Activated CD4-positive, alpha-beta T cell treated with anti-CD3 and anti-CD28 coated beads, Interleukin-2, amount 10 ng/mL, durations not matched to agents 24 days and 14 days (primary cell): ENCODE data around the gene MX2. TPM values are rescaled to one million over a fixed set of nuclear protein-coding genes. Genes with fewer than 3 reads are reported as not detected.

Experiments used
- DNase-seq: peaks from one replicate; pipeline ENCODE4 v3.0.0; 2022
- H3K27ac Mint-ChIP-seq: one replicate; pipeline ENCODE4 v1.8.0; 2022; ENCODE audit warnings: mild to moderate bottlenecking, mixed read lengths
- H3K27me3 Mint-ChIP-seq: one replicate; pipeline ENCODE4 v1.8.0; 2022; ENCODE audit warnings: mixed read lengths
- H3K36me3 Mint-ChIP-seq: one replicate; pipeline ENCODE4 v1.8.0; 2022; ENCODE audit warnings: low read depth, mild to moderate bottlenecking, mixed read lengths
- H3K4me1 Mint-ChIP-seq: one replicate; pipeline ENCODE4 v1.8.0; 2021; ENCODE audit warnings: mixed read lengths
- H3K4me3 Mint-ChIP-seq: one replicate; pipeline ENCODE4 v1.8.0; 2022; ENCODE audit warnings: mild to moderate bottlenecking, moderate library complexity, mixed read lengths
- H3K9me3 Mint-ChIP-seq: one replicate; pipeline ENCODE4 v1.8.0; 2021; ENCODE audit warnings: mixed read lengths
- intact Hi-C: fragments of 100-400 bp; cut with micrococcal nuclease; formaldehyde crosslinking; loops from one replicate; pipeline ENCODE4 v1.15.1; 2023
- total RNA-seq: library from RNA; stranded (reverse); gene quantifications from 2 replicates; pipeline ENCODE4 v1.2.3, GENCODE V29; 2022

Gene MX2
- total RNA-seq, 1 donor from 2014 or later: 8.6 TPM

DNA sequence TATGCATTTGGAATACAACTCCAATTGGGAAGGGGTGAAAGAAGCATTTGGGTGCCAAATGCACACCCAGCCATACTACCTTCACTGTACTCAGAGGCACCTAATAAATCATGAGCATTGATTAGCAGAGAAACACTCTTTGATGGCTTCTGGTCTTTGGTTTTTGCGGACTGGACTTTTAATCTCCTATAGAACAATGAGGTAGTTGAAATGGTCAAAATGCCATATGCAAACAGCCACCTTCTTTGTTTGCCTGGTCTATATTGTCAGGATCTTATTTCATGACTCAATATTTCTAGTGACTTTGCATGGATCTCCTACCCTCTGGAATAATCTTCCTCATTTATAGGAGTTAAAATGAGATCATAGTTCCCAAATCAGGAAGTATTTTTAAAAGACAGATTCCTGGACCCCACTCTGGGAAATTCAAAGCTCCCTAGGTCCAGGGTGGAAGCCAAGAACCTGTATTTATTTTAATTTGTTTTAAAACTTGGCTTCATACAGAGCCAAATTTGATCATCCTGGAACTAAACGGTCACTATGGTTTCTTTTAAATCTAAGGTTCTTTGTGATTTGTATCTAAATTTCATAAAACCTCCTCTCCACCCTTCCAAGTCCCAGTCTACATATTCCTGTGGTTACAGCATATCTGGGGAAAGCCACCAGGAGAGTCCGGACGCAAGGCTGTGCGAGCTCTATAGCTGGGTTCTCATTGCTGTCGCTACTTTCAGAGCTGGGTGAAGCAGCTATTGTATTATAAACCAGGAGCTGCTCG is 36.5 kb upstream of the MX2 start:
- DNase-seq: no peak
- Mint-ChIP-seq H3K4me3 (no peak overlapping the region), H3K36me3 (no peaks in the 10 kb centered on the region), H3K27ac (no peak overlapping the region), H3K4me1 (peaks cover 3% of the 10 kb centered on the region), H3K9me3 (no peaks in the 10 kb centered on the region), H3K27me3 (peaks cover 11% of the 10 kb centered on the region)
- intact Hi-C loops: no loop called here

DNA sequence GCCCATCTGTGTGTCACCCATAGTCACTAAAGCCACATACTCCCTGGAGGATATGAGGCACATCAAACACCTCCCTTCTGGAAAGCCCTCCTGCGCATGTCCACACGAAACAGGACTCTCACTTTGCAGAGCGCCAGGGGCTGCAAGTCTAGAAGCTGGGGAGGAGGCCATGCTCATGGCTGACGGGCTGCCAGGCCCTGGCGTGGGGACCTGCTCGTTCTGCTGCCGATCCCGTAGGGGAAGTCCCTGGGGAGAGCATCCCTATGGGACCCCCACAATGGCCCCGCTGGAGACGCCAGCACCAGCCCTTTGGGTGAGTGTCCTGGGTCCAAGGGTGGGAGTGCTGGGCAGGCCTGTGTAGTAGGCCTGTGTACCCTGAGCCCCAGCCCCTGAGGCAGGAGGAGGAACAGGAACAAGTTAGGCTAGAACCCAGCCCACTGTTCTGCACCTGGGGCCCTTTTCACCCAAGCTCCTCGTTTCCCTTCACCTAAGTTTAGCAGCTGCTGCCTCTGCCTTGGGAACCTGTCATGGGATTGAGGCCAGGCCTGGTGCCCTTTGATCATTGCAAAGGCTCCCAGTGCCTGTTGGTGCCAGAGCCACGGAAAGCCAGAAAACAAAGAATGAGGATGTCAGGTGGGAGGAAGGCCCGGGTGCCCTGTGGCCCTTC is 35.3 kb upstream of the MX2 start:
- peaks cover 4% of the 10 kb centered on the region for H3K9me3 Mint-ChIP-seq
- no peak for DNase-seq
- intact Hi-C loops: no loop called here
- H3K27me3 Mint-ChIP-seq: peaks cover 13% of the 10 kb centered on the region
- no peaks in the 10 kb centered on the region for H3K36me3 Mint-ChIP-seq
- H3K27ac Mint-ChIP-seq: no peak overlapping the region
- peaks cover 2% of the 10 kb centered on the region for H3K4me1 Mint-ChIP-seq
- H3K4me3 Mint-ChIP-seq: no peak overlapping the region

DNA sequence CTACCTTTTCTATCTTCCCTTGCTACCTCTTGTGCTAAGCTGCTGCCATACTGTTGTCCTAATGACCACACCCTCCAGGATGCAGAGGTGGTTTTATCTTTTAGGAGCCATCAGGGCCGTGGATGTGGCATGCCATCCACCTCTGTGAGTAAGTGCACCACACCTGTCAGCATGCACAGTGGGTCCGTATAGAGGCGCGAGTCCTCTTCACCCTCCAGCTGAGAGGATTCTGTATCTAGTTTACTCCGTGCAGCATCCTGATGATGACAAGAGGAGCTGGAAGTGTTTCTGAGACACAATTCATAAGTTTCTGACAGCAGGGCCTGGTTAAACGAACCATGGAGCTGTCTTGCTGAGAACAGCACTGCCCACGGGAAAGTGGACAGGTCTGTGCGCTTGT is 34.1 kb upstream of the MX2 start:
- peaks cover 8% of the 10 kb centered on the region for H3K9me3 Mint-ChIP-seq

DNA sequence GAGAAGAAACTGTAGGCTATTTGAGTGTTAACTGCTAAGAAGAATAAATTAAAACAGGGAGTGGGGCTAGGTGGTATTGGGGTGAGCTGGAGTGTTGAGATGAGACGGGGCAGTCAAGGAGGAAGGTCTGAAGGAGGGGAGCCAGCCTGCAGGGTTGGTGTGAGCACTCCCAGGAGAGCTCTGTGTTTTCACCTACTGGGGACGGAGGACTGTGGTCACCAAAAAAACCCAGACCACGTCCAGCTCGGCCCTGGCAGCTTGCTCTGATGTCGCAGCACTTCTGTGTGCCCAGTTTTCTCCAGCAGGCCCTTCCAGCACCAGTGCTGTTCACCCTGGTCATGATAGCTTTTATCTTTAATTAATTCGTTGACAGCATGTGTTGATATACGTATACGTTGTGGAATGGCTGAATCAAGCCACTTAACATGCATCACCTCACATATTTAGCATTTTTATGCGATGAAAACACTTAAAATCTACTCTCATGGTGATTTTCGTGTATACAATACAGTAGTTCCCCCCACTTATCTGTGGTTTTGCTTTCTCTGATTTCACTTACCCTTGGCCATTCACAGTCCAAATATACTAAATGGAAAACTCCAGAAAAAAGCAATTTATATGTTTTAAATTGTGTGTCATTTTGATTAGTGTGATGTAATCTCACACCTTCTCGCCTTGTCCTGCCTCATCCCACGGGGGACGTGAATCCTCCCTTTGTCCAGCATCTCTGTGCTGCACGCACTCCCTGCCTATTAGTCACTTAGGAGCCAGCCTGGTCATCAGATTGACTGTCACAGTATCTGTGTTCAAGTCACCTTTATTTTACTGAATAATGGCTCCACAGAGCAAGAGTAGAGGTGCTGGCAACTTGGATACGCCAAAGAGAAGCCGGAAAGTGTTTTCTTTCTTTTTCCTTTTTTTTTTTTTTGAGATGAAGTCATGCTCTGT is 32.9 kb upstream of the MX2 start:
- intact Hi-C loops: no loop called here
- Mint-ChIP-seq H3K9me3 (peaks cover 17% of the 10 kb centered on the region), H3K4me3 (no peak overlapping the region), H3K27me3 (peaks cover 30% of the 10 kb centered on the region), H3K36me3 (no peaks in the 10 kb centered on the region), H3K27ac (no peak overlapping the region), H3K4me1 (no peaks in the 10 kb centered on the region)
- no peak for DNase-seq

More for the DNA sequence above, 34.1 kb upstream of the MX2 start:
- no peaks in the 10 kb centered on the region for H3K4me1 Mint-ChIP-seq
- no peak overlapping the region for H3K4me3 Mint-ChIP-seq
- H3K27me3 Mint-ChIP-seq: peaks cover 20% of the 10 kb centered on the region
- no peaks in the 10 kb centered on the region for H3K36me3 Mint-ChIP-seq
- H3K27ac Mint-ChIP-seq: no peak overlapping the region
- DNase-seq: no peak
- intact Hi-C loops: no loop called here

DNA sequence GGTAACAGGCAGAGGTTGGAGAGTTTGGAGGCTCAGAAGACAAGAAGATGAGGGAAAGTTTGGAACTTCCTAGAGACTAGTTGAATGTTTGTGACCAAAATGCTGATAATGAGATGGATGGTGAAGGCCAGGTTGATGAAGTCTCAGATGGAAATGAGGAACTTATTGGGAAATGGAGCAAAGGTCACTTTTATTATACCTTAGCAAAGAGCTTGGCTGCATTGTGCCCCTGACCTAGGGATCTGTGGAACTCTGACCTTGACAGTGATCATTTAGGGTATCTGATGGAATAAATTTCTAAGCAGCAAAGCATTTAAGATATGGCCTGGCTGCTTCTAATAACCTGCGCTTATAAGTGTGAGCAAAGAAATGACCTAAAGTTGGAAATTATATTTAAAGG is 28.1 kb upstream of the MX2 start:
- Mint-ChIP-seq H3K9me3 (peaks cover 21% of the 10 kb centered on the region), H3K4me1 (no peaks in the 10 kb centered on the region), H3K4me3 (no peak overlapping the region), H3K27me3 (peaks cover 31% of the 10 kb centered on the region), H3K36me3 (no peaks in the 10 kb centered on the region), H3K27ac (no peak overlapping the region)
- intact Hi-C loops: no loop called here
- DNase-seq: no peak

DNA sequence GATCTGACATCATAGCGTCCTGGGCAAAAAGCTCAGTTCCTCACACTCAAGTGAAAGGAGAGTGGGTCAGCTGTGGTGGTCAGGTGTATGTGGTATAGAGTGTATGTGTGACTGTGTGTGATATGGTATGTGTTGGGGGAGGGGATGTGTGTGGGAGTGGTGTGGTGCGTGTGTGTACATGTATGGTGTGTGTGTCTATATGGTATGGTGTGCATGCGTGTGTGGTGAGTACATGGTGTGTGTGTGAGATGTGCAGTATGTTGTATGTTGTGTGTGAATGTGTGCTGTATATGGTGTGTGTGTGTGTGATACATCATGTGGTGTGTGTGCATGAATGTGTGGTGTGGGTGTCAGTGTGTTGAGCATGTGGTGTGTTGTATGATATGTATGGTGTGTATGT is 24.3 kb upstream of the MX2 start:
- no peaks in the 10 kb centered on the region for H3K36me3 Mint-ChIP-seq
- peaks cover 28% of the 10 kb centered on the region for H3K27me3 Mint-ChIP-seq
- peaks cover 21% of the 10 kb centered on the region for H3K9me3 Mint-ChIP-seq
- intact Hi-C loops: no loop called here
- H3K4me1 Mint-ChIP-seq: no peaks in the 10 kb centered on the region
- H3K27ac Mint-ChIP-seq: no peak overlapping the region
- no peak for DNase-seq
- no peak overlapping the region for H3K4me3 Mint-ChIP-seq

DNA sequence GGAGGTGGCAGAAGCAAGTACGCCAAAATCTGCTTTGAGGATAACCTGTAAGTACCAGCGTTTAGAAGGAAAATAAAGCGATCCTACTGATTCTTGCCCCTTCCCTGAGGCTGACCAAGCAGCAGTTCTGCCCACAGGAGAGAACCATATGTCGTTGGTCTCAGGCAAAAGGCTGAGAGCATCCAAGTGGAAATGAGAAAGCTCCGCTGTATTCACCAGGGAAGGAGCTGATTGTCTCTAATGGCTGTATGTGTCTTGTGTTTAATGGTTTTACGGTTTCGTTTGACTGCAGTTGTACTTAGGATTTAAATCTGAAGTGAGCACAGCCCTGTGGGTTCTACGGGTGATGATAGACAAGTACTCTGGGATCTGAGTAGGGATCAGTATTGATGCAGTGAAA is 23.4 kb upstream of the MX2 start:
- intact Hi-C loops: no loop called here
- H3K4me3 Mint-ChIP-seq: no peak overlapping the region
- no peak for DNase-seq
- H3K27ac Mint-ChIP-seq: no peak overlapping the region
- H3K27me3 Mint-ChIP-seq: peaks cover 23% of the 10 kb centered on the region
- no peaks in the 10 kb centered on the region for H3K36me3 Mint-ChIP-seq
- H3K9me3 Mint-ChIP-seq: peaks cover 13% of the 10 kb centered on the region
- no peaks in the 10 kb centered on the region for H3K4me1 Mint-ChIP-seq

DNA sequence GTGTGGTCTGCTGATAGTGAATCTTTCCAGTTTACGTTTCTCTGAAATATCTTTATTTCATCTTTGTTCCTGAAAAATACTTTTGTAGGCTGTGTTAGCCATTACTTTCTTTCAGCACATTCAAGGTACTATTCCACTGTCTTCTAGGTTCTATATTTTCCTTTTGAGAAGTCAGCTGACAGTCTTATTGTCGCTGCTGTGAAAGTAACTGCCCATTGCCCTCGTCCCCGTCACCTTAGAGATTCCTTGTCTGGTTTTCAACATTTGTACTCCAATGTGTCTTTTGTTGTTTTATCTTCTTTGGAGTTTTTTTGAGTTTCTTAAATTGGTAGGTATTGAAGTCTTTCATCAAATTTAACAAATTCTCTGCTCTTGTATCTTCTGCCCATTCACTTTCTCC is 19.8 kb upstream of the MX2 start:
- intact Hi-C loops: no loop called here
- Mint-ChIP-seq H3K36me3 (no peaks in the 10 kb centered on the region), H3K4me1 (no peaks in the 10 kb centered on the region), H3K9me3 (peaks cover 5% of the 10 kb centered on the region), H3K27ac (no peak overlapping the region), H3K27me3 (peaks cover 33% of the 10 kb centered on the region), H3K4me3 (no peak overlapping the region)
- DNase-seq: no peak

DNA sequence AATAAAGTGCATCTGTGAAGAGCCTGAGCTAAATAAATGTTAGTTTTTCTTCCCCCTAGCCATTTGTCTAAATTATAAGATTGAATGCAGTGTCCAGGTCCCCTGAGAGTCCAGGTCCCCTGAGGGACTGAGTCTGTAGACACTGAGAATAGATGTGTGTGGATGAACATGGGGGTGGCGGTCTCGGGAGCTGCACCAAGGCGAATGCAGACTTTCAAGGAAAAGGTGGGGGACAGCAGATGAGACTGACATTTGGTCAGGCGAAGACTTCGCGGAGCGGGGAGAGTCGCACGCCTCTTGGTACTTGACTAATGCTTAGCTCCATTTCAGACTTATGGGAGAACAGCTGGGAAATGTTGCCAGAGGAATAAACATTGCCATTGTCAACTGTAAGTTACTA is 17.7 kb upstream of the MX2 start:
- intact Hi-C loops: no loop called here
- no peaks in the 10 kb centered on the region for H3K4me1 Mint-ChIP-seq
- DNase-seq: no peak
- H3K9me3 Mint-ChIP-seq: peaks cover 5% of the 10 kb centered on the region
- H3K27me3 Mint-ChIP-seq: peaks cover 40% of the 10 kb centered on the region
- H3K36me3 Mint-ChIP-seq: no peaks in the 10 kb centered on the region
- H3K4me3 Mint-ChIP-seq: no peak overlapping the region
- no peak overlapping the region for H3K27ac Mint-ChIP-seq

DNA sequence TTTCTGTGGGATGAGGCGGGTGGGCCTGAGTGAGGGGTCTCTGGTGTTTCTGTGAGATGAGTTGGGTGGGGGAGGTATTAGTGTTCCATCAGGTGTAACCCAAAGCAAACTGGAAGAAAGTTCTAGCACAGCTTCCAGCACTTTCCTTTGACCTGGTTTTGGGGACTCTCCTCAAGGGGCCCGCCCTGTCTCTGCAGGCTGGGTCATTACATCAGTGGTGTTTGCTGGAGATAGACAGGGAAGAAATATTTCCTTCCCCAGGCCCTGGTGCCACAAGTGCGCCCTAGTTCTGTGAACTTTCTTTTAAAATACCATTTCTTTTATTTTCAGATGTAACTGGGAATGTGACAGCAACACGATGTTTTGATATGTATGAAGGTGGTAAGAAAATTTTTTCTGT is 16.5 kb upstream of the MX2 start:
- intact Hi-C loops: no loop called here
- no peak overlapping the region for H3K27ac Mint-ChIP-seq
- H3K4me3 Mint-ChIP-seq: no peak overlapping the region
- H3K27me3 Mint-ChIP-seq: peaks cover 40% of the 10 kb centered on the region
- no peaks in the 10 kb centered on the region for H3K4me1 Mint-ChIP-seq
- peaks cover 5% of the 10 kb centered on the region for H3K9me3 Mint-ChIP-seq
- DNase-seq: no peak
- no peaks in the 10 kb centered on the region for H3K36me3 Mint-ChIP-seq

DNA sequence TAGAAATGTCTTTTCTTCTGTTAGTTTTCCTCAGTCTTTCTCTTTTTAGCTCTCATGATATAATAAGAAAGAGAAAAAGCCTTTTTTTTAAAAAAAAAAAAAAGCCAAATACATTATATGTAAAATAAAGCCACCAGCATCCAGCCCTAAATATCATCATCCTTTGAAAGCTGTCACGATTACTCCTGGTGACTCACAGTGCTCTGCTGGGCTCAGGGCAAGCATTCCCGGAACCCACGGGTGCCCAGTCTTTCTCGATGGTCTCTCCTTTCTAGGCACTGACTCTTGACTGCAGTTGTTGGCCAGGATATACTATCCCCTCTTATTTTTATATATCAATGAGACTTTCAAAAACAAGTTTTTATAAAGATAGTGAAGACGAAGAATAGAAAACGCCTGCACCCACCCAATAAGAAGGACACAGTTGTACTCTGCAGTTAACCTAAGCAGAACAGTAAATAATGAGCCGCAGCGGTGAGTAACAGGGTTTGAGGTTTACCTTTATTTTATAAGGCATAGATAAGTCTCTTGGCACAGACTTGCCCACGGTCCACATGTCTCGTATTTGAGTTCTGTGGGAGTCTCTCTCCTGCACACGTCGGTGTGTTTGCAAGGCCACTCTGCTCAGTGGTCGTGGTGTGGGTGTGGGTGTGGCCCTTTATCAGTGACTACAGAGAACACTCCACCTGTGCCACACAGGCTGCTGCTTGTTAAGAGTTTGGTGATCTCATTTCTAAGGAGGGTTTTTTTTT is 15.7 kb upstream of the MX2 start:
- H3K27me3 Mint-ChIP-seq: peaks cover 43% of the 10 kb centered on the region
- no peaks in the 10 kb centered on the region for H3K36me3 Mint-ChIP-seq
- H3K4me1 Mint-ChIP-seq: no peaks in the 10 kb centered on the region
- H3K9me3 Mint-ChIP-seq: peaks cover 5% of the 10 kb centered on the region
- H3K27ac Mint-ChIP-seq: no peak overlapping the region
- H3K4me3 Mint-ChIP-seq: no peak overlapping the region
- DNase-seq: no peak
- intact Hi-C loops: no loop called here

DNA sequence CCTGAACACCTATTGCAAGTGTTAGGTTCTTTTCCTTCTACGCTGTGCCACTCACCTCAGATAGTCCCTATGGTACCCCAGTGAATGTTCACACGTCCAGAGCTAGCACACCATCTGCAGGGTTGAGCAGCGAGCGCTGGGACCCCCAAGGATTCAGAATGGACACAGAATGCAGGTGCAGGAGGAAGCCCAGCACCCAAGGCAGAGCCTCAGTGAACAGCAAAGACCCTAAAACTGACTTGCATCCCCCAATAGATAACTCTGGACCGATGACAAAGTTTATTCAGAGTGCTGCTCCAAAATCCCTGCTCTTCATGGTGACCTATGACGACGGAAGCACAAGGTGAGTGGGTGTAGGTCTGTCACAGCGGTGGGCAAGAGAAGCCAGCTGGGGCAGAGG is 15.1 kb upstream of the MX2 start:
- H3K27me3 Mint-ChIP-seq: peaks cover 38% of the 10 kb centered on the region
- intact Hi-C loops: no loop called here

DNA sequence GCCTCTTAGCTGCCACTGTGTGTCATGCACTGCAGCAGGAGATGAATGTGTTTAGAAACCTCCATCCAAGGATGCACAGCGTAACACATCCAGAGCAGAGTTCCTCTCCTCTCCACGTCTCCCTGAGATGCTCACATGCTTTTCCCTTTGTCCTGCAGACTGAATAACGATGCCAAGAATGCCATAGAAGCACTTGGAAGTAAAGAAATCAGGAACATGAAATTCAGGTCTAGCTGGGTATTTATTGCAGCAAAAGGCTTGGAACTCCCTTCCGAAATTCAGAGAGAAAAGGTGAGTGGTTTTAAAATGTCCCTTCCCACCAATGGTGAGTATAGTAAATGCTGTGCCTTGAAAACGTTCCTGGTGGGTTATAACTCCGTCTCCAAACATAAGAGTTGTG is 13.4 kb upstream of the MX2 start:
- H3K4me3 Mint-ChIP-seq: no peak overlapping the region
- H3K36me3 Mint-ChIP-seq: no peaks in the 10 kb centered on the region
- H3K27ac Mint-ChIP-seq: no peak overlapping the region
- H3K4me1 Mint-ChIP-seq: no peaks in the 10 kb centered on the region
- H3K9me3 Mint-ChIP-seq: no peaks in the 10 kb centered on the region
- intact Hi-C loops: no loop called here
- peaks cover 34% of the 10 kb centered on the region for H3K27me3 Mint-ChIP-seq
- DNase-seq: no peak

More for the DNA sequence above, 15.1 kb upstream of the MX2 start:
- Mint-ChIP-seq H3K36me3 (no peaks in the 10 kb centered on the region), H3K4me3 (no peak overlapping the region), H3K9me3 (peaks cover 5% of the 10 kb centered on the region), H3K27ac (no peak overlapping the region), H3K4me1 (no peaks in the 10 kb centered on the region)
- no peak for DNase-seq
